ENCODE data around the gene ISCA2.
"Not testable (repeated sequence)": the region's sequence is repeated elsewhere in the genome, so short reads cannot be mapped to it uniquely, and the experiment has no call there.

- TF ChIP-seq CTCF (IDR thresholded peaks at IDR 0.05; ENCODE audit: insufficient read depth, low read length, poor library complexity, severe bottlenecking); EZH2phosphoT487 (conservative IDR thresholded peaks at IDR 0.05; ENCODE audit: low read length): not testable (repeated sequence)
These were observed 42.8 kb downstream of the ISCA2 start for GRCh38 chr14:74536336-74536735.
